ENCODE results near the gene NLRC5. TPM values are rescaled to one million over a fixed set of nuclear protein-coding genes. Genes with fewer than 3 reads are reported as not detected.

Gene NLRC5
- total RNA-seq, 6 donors from 2014 or later: 29.2 to 361 (median 52.7) TPM

- no peaks in the 10 kb centered on the region for H3K4me1 ChIP-seq
- no peaks in the 10 kb centered on the region for H3K27me3 ChIP-seq
- WGBS, 2 donors: 95 to 100% methylated on average over 2 of the region's 2 CpGs
- H3K9me3 ChIP-seq: no peaks in the 10 kb centered on the region
- H3K36me3 ChIP-seq: peaks cover 2 to 58% (median 22%) of the 10 kb centered on the region in 4 donors
- no peak overlapping the region for H3K4me3 ChIP-seq
- no peak for TF ChIP-seq CTCF (IDR thresholded peaks at IDR 0.05)
- TF ChIP-seq EP300 (IDR thresholded peaks at IDR 0.05): no peak
- no peak for TF ChIP-seq POLR2A (IDR thresholded peaks at IDR 0.05)
- ATAC-seq (ENCODE audit: low FRiP score in 2 of 2) (no peak), DNase-seq (no peak)
- H3K27ac ChIP-seq: no peak overlapping the region
Observed at GRCh38 chr16:57030346-57030902, 41.1 kb downstream of the NLRC5 start.

GRCh38 chr16:57031156-57031555 lies 41.8 kb downstream of the NLRC5 start:
- DNase-seq: no peak
- H3K27ac ChIP-seq: no peak overlapping the region

GRCh38 chr16:57032346-57032745 lies 43.0 kb downstream of the NLRC5 start:
- Histone ChIP-seq H3K36me3 (peaks cover 2 to 54% (median 29%) of the 10 kb centered on the region in 4 donors), H3K4me3 (no peak overlapping the region), H3K9me3 (no peaks in the 10 kb centered on the region), H3K27me3 (no peaks in the 10 kb centered on the region), H3K4me1 (peaks cover 0 to 6% (median 2%) of the 10 kb centered on the region in 4 donors), H3K27ac (no peak overlapping the region)
- TF ChIP-seq EP300 (IDR thresholded peaks at IDR 0.05) (no peak), POLR2A (IDR thresholded peaks at IDR 0.05) (no peak), CTCF (IDR thresholded peaks at IDR 0.05) (no peak)
- ATAC-seq (ENCODE audit: low FRiP score in 2 of 2): no peak
- no peak for DNase-seq

More at GRCh38 chr16:57031156-57031555, 41.8 kb downstream of the NLRC5 start:
- H3K4me3 ChIP-seq: no peak overlapping the region
- WGBS, 2 donors: 94 to 95% methylated on average over 4 of the region's 4 CpGs
- H3K4me1 ChIP-seq: no peaks in the 10 kb centered on the region
- no peak for TF ChIP-seq POLR2AphosphoS5 (IDR thresholded peaks at IDR 0.05)
- no peak for TF ChIP-seq CTCF (IDR thresholded peaks at IDR 0.05)
- no peak for TF ChIP-seq POLR2A (IDR thresholded peaks at IDR 0.05)
- no peak for TF ChIP-seq EP300 (IDR thresholded peaks at IDR 0.05)
- ATAC-seq (ENCODE audit: low FRiP score in 2 of 2): no peak
- peaks cover 2 to 60% (median 25%) of the 10 kb centered on the region in 4 donors for H3K36me3 ChIP-seq
- H3K27me3 ChIP-seq: no peaks in the 10 kb centered on the region
- no peaks in the 10 kb centered on the region for H3K9me3 ChIP-seq

- Histone ChIP-seq H3K36me3 (peaks cover 2 to 58% (median 29%) of the 10 kb centered on the region in 4 donors), H3K27ac (no peak overlapping the region), H3K27me3 (no peaks in the 10 kb centered on the region), H3K9me3 (no peaks in the 10 kb centered on the region), H3K4me1 (peaks cover 0 to 6% (median 2%) of the 10 kb centered on the region in 4 donors), H3K4me3 (no peak overlapping the region)
- WGBS, 2 donors: 90 to 94% methylated on average over 5 of the region's 5 CpGs
- no peak for TF ChIP-seq POLR2AphosphoS5 (IDR thresholded peaks at IDR 0.05)
- no peak for TF ChIP-seq CTCF (IDR thresholded peaks at IDR 0.05)
- no peak for TF ChIP-seq EP300 (IDR thresholded peaks at IDR 0.05)
- TF ChIP-seq POLR2A (IDR thresholded peaks at IDR 0.05): no peak
- DNase-seq: no peak
- ATAC-seq (ENCODE audit: low FRiP score in 2 of 2): no peak
Observed at GRCh38 chr16:57032931-57033330, 43.6 kb downstream of the NLRC5 start.

GRCh38 chr16:57036315-57036714 lies 47.0 kb downstream of the NLRC5 start:
- no peak overlapping the region for H3K27ac ChIP-seq
- H3K4me1 ChIP-seq: peaks cover 11 to 27% (median 20%) of the 10 kb centered on the region in 4 donors
- ATAC-seq (ENCODE audit: low FRiP score in 2 of 2): no peak
- H3K4me3 ChIP-seq: no peak overlapping the region
- no peaks in the 10 kb centered on the region for H3K9me3 ChIP-seq
- no peak for DNase-seq
- TF ChIP-seq EP300 (IDR thresholded peaks at IDR 0.05): no peak
- TF ChIP-seq CTCF (IDR thresholded peaks at IDR 0.05): no peak
- no peak for TF ChIP-seq POLR2A (IDR thresholded peaks at IDR 0.05)
- TF ChIP-seq POLR2AphosphoS5 (IDR thresholded peaks at IDR 0.05): no peak
- H3K27me3 ChIP-seq: no peaks in the 10 kb centered on the region
- H3K36me3 ChIP-seq: peaks cover 2 to 75% (median 40%) of the 10 kb centered on the region in 4 donors
- WGBS, 2 donors: 90 to 92% methylated on average over 4 of the region's 4 CpGs
